ENCODE results near the gene ZNF678. TPM values are rescaled to one million over a fixed set of nuclear protein-coding genes. Genes with fewer than 3 reads are reported as not detected.
"Not testable (repeated sequence)": the region's sequence is repeated elsewhere in the genome, so short reads cannot be mapped to it uniquely, and the experiment has no call there.

The ZNF678 gene
- total RNA-seq, 1 experiment from 2014 or later, result 19.3 TPM

- in situ Hi-C loops (cut with HindIII; ENCODE audit: low sequenced_read_pairs), result no loop called here
- no peak for DNase-seq (ENCODE audit: low spot score)
Measured at GRCh38 chr1:227586733-227587132, 23.4 kb downstream of the ZNF678 start.

GRCh38 chr1:227587968-227588367 is 24.6 kb downstream of the ZNF678 start:
- in situ Hi-C loops (cut with HindIII; ENCODE audit: low sequenced_read_pairs), result no loop called here
- DNase-seq (ENCODE audit: low spot score), result no peak

- in situ Hi-C loops (cut with HindIII; ENCODE audit: low sequenced_read_pairs); DNase-seq (ENCODE audit: low spot score): not testable (repeated sequence)
Measured at GRCh38 chr1:227588769-227589168, 25.4 kb downstream of the ZNF678 start.

GRCh38 chr1:227589777-227590176 is 26.4 kb downstream of the ZNF678 start:
- DNase-seq (ENCODE audit: low spot score); in situ Hi-C loops (cut with HindIII; ENCODE audit: low sequenced_read_pairs): not testable (repeated sequence)

GRCh38 chr1:227596222-227596621 is 32.9 kb downstream of the ZNF678 start:
- in situ Hi-C loops (cut with HindIII; ENCODE audit: low sequenced_read_pairs); DNase-seq (ENCODE audit: low spot score): not testable (repeated sequence)

- DNase-seq (ENCODE audit: low spot score), result peak; percentile 27
- in situ Hi-C loops (cut with HindIII; ENCODE audit: low sequenced_read_pairs), result no loop called here
Measured at GRCh38 chr1:227603327-227603726, 40.0 kb downstream of the ZNF678 start.

- DNase-seq (ENCODE audit: low spot score), result no peak
- in situ Hi-C loops (cut with HindIII; ENCODE audit: low sequenced_read_pairs), result no loop called here
Measured at GRCh38 chr1:227604446-227604845, 41.1 kb downstream of the ZNF678 start.

GRCh38 chr1:227606271-227606670 is 42.9 kb downstream of the ZNF678 start:
- in situ Hi-C loops (cut with HindIII; ENCODE audit: low sequenced_read_pairs); DNase-seq (ENCODE audit: low spot score): not testable (repeated sequence)

GRCh38 chr1:227607336-227607898 is 44.1 kb downstream of the ZNF678 start:
- no peak for DNase-seq (ENCODE audit: low spot score)
- in situ Hi-C loops (cut with HindIII; ENCODE audit: low sequenced_read_pairs), result no loop called here

GRCh38 chr1:227612658-227613057 is 49.3 kb downstream of the ZNF678 start:
- in situ Hi-C loops (cut with HindIII; ENCODE audit: low sequenced_read_pairs), result no loop called here
- DNase-seq (ENCODE audit: low spot score), result no peak

- in situ Hi-C loops (cut with HindIII; ENCODE audit: low sequenced_read_pairs), result no loop called here
- no peak for DNase-seq (ENCODE audit: low spot score)
Measured at GRCh38 chr1:227613526-227613925, 50.2 kb downstream of the ZNF678 start.

- in situ Hi-C loops (cut with HindIII; ENCODE audit: low sequenced_read_pairs), result no loop called here
- DNase-seq (ENCODE audit: low spot score), result no peak
Measured at GRCh38 chr1:227621211-227621610, 57.9 kb downstream of the ZNF678 start.

GRCh38 chr1:227622739-227623475 is 59.6 kb downstream of the ZNF678 start:
- in situ Hi-C loops (cut with HindIII; ENCODE audit: low sequenced_read_pairs), result no loop called here
- DNase-seq (ENCODE audit: low spot score), result no peak

GRCh38 chr1:227632325-227632724 is 69.0 kb downstream of the ZNF678 start:
- in situ Hi-C loops (cut with HindIII; ENCODE audit: low sequenced_read_pairs), result no loop called here

GRCh38 chr1:227635596-227635995 is 72.2 kb downstream of the ZNF678 start:
- no peak for DNase-seq (ENCODE audit: low spot score)
- in situ Hi-C loops (cut with HindIII; ENCODE audit: low sequenced_read_pairs), result no loop called here

More at GRCh38 chr1:227632325-227632724, 69.0 kb downstream of the ZNF678 start:
- DNase-seq (ENCODE audit: low spot score), result no peak

GRCh38 chr1:227654431-227654830 is 91.1 kb downstream of the ZNF678 start:
- in situ Hi-C loops (cut with HindIII; ENCODE audit: low sequenced_read_pairs), result no loop called here
- DNase-seq (ENCODE audit: low spot score), result no peak

- no peak for DNase-seq (ENCODE audit: low spot score)
- in situ Hi-C loops (cut with HindIII; ENCODE audit: low sequenced_read_pairs), result no loop called here
Measured at GRCh38 chr1:227654858-227655752, 91.7 kb downstream of the ZNF678 start.

GRCh38 chr1:227661495-227661894 is 98.1 kb downstream of the ZNF678 start:
- in situ Hi-C loops (cut with HindIII; ENCODE audit: low sequenced_read_pairs), result no loop called here
- DNase-seq (ENCODE audit: low spot score), result no peak

- no peak for DNase-seq (ENCODE audit: low spot score)
- in situ Hi-C loops (cut with HindIII; ENCODE audit: low sequenced_read_pairs), result no loop called here
Measured at GRCh38 chr1:227662933-227663332, 99.6 kb downstream of the ZNF678 start.

GRCh38 chr1:227666286-227666685 is 102.9 kb downstream of the ZNF678 start:
- no peak for DNase-seq (ENCODE audit: low spot score)
- in situ Hi-C loops (cut with HindIII; ENCODE audit: low sequenced_read_pairs), result no loop called here

Measured in G401 (cell line).